GM19324 (cell line): Measurements from ENCODE around the gene PRSS36.
"Not testable (repeated sequence)": the region's sequence is repeated elsewhere in the genome, so short reads cannot be mapped to it uniquely, and the experiment has no call there.

Experiments used
- ATAC-seq: cut with Tn5 transposase; IDR thresholded peaks from one replicate; pipeline ENCODE4 v1.9.1; 2021; ENCODE audit warnings: mild to moderate bottlenecking, moderate library complexity; ENCODE audit not compliant: unreplicated experiment, low FRiP score

PRSS36 gene

GRCh38 chr16:31184888-31185287 is 35.0 kb upstream of the PRSS36 start:
- no peak for ATAC-seq

DNA sequence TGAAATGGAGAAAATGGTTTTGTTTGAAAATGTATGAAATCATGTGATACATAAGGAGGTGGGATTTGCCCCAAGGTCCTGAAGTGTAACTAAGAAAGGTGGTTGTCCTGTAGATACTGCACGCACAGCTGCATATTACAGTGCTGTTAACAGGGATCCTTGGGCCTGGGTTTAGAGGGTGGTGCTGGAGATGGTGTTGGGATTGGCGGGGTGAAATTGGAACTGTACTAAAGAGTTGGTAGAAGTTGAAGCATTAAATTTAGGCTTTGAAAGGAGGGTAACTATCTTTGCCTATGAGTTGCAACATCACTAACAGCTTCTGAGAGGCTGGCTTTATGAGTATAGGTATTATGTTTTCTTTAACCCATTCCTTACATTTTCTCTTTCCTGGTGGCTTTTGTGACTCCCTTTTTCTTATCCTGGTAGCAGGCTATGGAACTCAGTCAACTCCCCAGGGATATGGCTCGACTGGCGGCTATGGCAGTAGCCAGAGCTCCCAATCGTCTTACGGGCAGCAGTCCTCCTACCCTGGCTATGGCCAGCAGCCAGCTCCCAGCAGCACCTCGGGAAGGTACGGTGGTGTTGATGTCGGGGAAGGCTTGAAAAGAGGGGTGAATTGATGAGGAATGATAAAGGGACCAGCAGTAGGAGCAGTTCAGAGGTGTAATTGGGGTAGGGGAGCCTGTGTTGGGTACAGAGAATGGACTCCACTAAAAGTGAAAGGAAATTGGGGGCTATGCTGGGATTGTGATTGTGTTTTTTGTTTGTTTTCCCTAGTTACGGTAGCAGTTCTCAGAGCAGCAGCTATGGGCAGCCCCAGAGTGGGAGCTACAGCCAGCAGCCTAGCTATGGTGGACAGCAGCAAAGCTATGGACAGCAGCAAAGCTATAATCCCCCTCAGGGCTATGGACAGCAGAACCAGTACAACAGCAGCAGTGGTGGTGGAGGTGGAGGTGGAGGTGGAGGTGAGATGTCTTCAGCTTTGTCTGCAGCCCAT is 33.9 kb upstream of the PRSS36 start:
- ATAC-seq, result no peak

DNA sequence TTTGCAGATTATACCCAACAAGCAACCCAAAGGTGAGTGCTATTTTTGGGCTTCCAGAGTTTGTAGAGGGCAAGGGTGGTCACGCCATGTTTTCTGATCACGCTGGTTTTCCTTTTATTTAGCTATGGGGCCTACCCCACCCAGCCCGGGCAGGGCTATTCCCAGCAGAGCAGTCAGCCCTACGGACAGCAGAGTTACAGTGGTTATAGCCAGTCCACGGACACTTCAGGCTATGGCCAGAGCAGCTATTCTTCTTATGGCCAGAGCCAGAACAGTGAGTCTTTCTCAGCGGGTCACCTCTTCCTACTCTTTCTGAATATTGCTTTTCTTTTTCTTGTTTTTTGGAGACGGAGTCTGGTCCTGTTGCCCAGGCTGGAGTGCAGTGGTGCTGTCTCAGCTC is 32.5 kb upstream of the PRSS36 start:
- no peak for ATAC-seq

DNA sequence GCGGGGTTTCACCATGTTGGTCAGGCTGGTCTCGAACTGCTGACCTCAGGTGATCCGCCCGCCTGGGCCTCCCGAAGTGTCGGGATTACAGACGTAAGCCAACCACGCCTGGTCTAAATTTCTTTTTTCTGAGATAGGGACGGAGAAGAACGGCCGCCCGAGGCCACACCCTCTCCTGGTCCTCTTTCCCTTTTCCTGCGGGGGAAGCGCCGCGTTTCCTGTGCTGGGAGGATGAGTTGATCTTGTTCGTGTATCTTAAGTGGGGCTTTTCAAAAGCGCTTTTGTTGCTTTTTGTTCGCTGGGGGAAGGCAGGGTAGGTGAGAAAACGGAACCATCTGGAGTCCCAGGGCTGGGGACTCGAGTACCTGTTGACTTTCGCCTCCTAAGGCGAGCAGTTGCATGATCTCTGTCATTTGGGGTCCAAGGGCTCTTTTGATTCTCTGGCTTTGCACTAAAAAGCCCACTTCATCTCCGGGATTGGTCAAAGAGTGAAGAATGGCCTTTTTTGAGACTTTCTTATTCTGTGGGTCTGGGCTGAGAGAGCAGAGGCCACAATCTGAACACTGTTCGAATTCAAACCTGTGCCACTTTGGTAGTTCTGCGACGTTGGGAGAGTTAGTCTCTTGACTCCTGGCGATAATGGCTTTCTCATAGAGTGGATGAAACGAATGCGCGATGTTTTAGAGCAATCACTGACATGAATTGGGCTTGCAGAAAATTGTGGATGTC is 31.4 kb upstream of the PRSS36 start:
- ATAC-seq, result no peak

DNA sequence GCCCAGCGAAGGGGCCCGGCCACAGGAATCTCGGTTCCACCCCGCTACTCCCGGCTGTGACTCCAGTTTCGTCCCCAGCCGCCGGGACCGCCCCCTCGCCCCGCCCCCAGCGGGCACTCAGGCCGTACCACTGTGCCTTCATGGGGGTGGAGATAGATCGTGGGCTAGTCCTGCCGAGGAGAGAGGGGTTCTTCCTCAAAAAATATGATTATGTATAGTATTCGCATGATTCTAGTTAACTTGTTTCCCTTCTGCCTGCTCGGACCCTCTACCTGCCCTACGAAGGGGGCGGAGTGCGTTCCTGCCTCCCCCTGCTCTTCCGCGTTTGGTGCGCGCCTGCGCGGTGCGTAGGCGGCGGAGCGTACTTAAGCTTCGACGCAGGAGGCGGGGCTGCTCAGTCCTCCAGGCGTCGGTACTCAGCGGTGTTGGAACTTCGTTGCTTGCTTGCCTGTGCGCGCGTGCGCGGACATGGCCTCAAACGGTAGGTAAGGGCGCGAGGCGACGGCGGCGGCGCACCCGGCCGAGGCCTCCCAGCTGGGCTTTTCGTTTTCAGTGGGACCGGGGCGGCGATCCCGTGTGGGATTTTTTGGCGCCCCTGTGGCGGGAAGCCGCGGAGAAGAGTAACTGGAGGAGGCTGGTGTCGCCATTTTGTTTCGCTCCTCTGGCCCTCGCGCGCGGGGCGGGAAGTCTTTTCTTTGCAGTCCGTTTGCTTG is 30.0 kb upstream of the PRSS36 start, which contains the start of gene FUS:
Gene FUS, plus strand, starts transcription at position 393 of the 713 bp plus-strand sequence. Its CDS starts 76 bp downstream, at position 469.
- ATAC-seq, result peak; percentile 85

DNA sequence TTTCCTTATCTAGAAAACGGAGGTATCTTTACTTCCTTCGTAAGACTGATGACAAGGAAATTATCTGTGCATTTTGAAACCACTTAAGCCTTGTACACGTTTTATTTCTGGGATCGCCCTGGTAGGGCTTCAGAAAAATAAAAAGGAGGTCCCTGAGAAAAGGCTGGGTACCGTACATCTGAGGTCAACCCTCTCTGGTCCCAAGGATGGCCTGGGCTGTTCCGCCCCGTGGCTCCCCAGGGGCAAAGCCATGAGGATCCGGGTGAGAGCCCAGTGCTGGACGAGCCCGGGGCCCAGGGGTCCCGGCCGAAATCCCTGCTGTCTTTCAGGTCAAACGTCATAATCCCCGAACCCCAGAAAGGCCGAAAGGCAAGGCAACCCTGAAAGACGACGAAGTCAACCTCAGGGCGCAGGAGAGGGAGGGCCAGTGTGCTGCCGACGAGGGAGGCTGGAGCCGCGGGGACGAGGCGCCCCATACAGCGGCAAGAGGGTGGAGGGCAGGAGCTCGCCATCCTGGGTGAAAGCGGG is 29.4 kb upstream of the PRSS36 start:
- ATAC-seq, result peak; percentile 1

- ATAC-seq, result no peak
These were observed 27.3 kb upstream of the PRSS36 start for GRCh38 chr16:31177136-31177535.

- ATAC-seq, result not testable (repeated sequence)
These were observed 20.2 kb upstream of the PRSS36 start for GRCh38 chr16:31170048-31170447.

GRCh38 chr16:31168848-31169247 is 19.0 kb upstream of the PRSS36 start:
- no peak for ATAC-seq

- ATAC-seq, result no peak
These were observed 17.4 kb upstream of the PRSS36 start for GRCh38 chr16:31167315-31167714.

DNA sequence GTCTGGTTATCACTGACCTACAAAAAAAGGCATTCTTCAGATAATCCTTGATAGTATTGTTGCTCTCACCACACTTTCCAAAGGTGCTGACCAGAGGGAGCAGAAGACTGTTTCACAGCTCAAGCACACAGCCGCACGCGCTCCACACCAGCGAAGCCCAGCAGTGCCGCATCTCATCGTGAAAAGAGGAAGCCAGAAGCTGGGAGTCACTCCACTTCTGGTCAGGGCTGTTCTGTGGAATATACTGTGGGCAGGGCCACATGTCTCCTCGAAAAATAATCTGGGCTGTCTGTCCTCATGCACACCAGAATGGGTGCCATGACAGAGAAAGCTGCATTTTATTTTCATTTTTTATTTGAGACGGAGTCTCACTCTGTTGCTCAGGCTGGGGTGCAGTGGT is 7.3 kb upstream of the PRSS36 start:
- ATAC-seq, result no peak

- not testable (repeated sequence) for ATAC-seq
These were observed 1.1 kb upstream of the PRSS36 start for GRCh38 chr16:31150976-31151375.

DNA sequence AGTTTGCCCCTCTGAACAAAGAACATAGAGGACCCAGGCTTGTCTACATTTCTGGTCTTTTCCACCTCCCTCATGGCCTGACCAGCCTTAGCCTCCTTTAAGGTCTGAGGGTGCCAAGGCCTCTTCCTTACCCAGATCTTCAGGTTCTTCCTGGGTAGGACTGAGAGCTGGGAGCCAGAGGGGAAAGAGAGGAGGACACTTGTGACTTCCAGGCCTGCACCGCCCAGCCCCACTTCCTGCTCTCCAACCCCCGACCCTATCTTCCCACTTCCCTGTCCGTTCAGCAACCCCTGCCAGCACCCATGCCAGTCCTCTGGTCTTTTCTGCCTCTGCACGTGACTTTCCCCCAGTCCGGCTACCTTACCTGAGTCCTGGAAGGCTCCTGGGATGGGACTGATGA is 534 bp downstream of the PRSS36 start:
- no peak for ATAC-seq

- no peak for ATAC-seq
These were observed 970 bp downstream of the PRSS36 start for GRCh38 chr16:31148896-31149295.

DNA sequence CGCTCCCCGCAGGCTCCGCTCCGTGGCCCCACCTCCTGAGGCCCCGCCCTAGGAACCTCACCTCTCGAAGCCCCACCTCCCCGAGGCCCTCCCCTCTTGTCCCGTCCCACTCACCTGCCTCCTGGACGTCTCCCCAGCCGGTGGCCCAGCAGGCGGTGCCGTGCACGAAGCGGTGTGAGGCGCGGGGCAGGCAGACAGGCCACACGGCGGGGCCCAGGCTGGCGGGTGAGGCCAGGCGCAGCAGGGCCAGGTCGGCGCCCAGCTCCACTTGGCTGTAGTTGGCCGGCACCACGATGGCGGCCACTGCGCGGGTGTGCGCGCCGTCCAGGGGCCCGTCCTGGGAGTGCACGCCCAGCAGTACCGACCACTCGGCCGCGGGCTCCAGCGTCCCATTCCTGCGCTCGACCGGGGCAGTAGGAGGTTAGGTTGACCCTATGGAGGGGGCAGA is 1.6 kb downstream of the PRSS36 start:
- no peak for ATAC-seq

DNA sequence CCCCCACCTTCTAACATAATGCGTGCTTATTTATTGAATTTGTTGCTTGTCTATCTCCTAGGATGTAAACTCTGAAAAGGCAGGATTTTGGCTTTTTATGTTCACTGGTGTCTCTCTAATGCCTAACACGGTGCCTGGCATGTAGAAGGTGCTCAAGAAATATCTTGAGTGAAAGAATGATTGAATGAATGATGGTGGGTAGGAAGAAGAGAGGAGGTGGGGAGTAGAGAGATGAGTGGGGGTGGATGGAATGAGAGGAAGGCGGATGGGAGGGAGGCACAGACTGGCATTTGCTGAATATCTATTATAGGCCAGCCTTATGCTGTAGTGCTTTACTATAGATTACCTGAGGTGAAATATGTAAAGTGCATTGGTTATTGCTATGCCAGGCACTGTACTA is 2.3 kb downstream of the PRSS36 start:
- ATAC-seq, result no peak

- no peak for ATAC-seq
These were observed 4.4 kb downstream of the PRSS36 start for GRCh38 chr16:31145398-31145990.

- ATAC-seq, result not testable (repeated sequence)
These were observed 5.4 kb downstream of the PRSS36 start for GRCh38 chr16:31144418-31144817.

DNA sequence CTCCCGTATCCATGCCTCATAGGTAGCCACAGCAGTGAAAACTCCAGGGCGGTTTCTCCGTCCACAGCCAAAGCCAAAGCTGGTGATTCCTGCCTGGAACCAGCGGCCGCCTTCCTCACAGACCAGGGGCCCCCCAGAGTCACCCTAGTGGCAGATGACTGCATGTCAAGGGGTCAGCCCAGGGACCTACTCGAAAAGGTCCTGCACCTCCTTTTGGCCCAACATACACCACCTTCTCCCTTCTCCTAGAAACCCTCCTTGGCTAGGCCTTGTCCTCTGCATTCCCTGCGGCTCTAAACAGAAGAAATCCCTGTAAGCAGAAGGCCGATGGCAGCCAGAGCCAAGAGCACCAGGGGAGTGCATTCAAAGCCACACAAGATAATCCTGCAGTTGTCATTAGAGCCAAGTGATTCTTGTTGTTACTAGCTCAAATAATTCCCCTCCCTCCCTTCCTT is 6.1 kb downstream of the PRSS36 start:
- no peak for ATAC-seq
